DOHH2 (cell line): ENCODE data around the gene SHROOM3.
"Not testable (repeated sequence)": the region's sequence is repeated elsewhere in the genome, so short reads cannot be mapped to it uniquely, and the experiment has no call there.

ENCODE experiments used
- H3F3A ChIP-seq: fragments of 200-600 bp; sonication (generic), shearing (Covaris generic); 2 replicates; pipeline ENCODE4 v1.6.0; 2016; ENCODE audit warnings: antibody characterized with exemption, mild to moderate bottlenecking; ENCODE audit not compliant: control insufficient read depth, insufficient read depth
- H3K27ac ChIP-seq: fragments of 200-600 bp; sonication (generic); 2 replicates; pipeline ENCODE4 v1.5.1; 2014; ENCODE audit warnings: low read depth, mild to moderate bottlenecking, low read length, moderate library complexity
- H3K27me3 ChIP-seq: fragments of 200-600 bp; sonication (generic); 2 replicates; pipeline ENCODE4 v1.6.1; 2014; ENCODE audit warnings: mild to moderate bottlenecking, low read length, mixed read lengths; ENCODE audit not compliant: control insufficient read depth
- H3K36me3 ChIP-seq: fragments of 200-600 bp; sonication (generic); 2 replicates; pipeline ENCODE4 v1.6.1; 2014; ENCODE audit warnings: mild to moderate bottlenecking, low read length, moderate library complexity, mixed read lengths; ENCODE audit not compliant: control insufficient read depth
- H3K4me1 ChIP-seq: fragments of 200-600 bp; sonication (generic); 2 replicates; pipeline ENCODE4 v1.6.1; 2014; ENCODE audit warnings: mild to moderate bottlenecking, low read length, mixed read lengths; ENCODE audit not compliant: control insufficient read depth
- H3K4me2 ChIP-seq: fragments of 200-600 bp; sonication (generic); 2 replicates; pipeline ENCODE4 v1.6.0; 2014; ENCODE audit warnings: mild to moderate bottlenecking, low read length, moderate library complexity
- H3K4me3 ChIP-seq: fragments of 200-600 bp; sonication (generic); 2 replicates; pipeline ENCODE4 v1.5.1; 2014; ENCODE audit warnings: mild to moderate bottlenecking, low read length, mixed read lengths
- H3K79me2 ChIP-seq: fragments of 200-600 bp; sonication (generic); 2 replicates; pipeline ENCODE4 v1.6.1; 2014; ENCODE audit warnings: mild to moderate bottlenecking, low read length, mixed read lengths; ENCODE audit not compliant: control insufficient read depth
- H3K9me2 ChIP-seq: fragments of 200-600 bp; sonication (generic); replicated peaks from 2 replicates; pipeline ENCODE4 v1.6.1; 2014; ENCODE audit warnings: mild to moderate bottlenecking, low read length, mixed read lengths; ENCODE audit not compliant: control insufficient read depth
- H3K9me3 ChIP-seq: fragments of 200-600 bp; sonication (generic); 2 replicates; pipeline ENCODE4 v1.6.1; 2014; ENCODE audit warnings: antibody characterized with exemption, low read length, mixed read lengths; ENCODE audit not compliant: control insufficient read depth, insufficient read depth
- H4K20me1 ChIP-seq: fragments of 200-600 bp; sonication (generic); 2 replicates; pipeline ENCODE4 v1.6.0; 2014; ENCODE audit warnings: low read depth, mild to moderate bottlenecking, antibody characterized with exemption, low read length, moderate library complexity; ENCODE audit not compliant: control insufficient read depth, insufficient read depth
- EZH2phosphoT487 ChIP-seq: fragments of 200-600 bp; sonication (generic); IDR thresholded peaks from 2 replicates; pipeline ENCODE4 v1.6.1; 2017; ENCODE audit warnings: borderline replicate concordance, mild to moderate bottlenecking, antibody characterized with exemption, low read length, moderate library complexity, mixed read lengths
- TF ChIP-seq, protein P1 (sequence below): fragments of 200-600 bp; sonication (generic); IDR thresholded peaks from one replicate; pipeline ENCODE4 v1.5.1; 2014; ENCODE audit warnings: antibody characterized with exemption, mild to moderate bottlenecking, low read depth, low read length; ENCODE audit not compliant: poor library complexity, severe bottlenecking

Gene SHROOM3

DNA sequence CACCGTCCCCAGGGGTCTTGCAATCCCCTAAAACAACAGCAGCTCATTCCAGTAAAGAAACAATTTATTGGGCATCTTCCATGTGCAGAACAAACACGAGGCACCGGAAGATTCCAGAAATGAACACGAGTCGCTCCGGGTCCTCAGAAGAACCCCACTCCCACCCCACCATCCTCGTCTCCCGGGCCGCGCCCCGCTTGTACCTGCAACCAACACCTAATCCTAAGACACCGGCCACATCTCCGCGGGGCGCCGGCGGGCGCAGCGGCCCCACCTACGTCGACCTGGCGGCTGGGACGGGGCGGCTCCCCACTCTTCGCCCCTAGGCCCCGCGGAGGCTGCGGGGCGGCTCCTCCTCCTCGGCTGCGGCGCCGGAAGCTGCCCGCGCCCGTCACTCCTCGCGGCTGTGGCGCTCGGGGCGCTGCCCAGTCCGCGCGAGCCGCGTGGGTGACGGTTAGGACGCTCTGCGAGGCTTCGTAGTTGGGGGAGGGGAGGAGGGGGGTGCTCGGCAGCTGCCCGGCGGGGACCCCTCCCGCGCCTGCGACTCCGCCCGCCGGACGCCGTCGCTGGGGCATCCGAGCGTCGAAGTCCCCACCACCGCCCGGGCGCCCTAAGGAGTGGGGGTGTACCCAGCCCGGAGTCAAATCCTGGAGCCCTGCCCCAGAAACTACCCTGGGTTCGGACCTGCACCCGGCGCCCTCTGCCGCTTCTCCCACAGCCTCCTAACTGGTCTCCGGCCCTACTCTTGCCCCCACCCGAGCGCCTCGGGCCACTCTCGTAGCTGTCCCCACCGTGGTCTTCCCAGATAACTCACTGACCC is 14.1 kb upstream of the SHROOM3 start, which contains the start of gene CCDC158:
Gene CCDC158 (minus strand): TSS at position 380 of the 820 bp plus-strand sequence. CDS start 17,934 bp downstream, outside the sequence.
- Histone ChIP-seq H3K4me3 (no peak within 1 kb of the TSS), H3K27me3 (no peaks in the 10 kb centered on the region; the same call in 1 of the 2 replicates), H3K4me1 (no peaks in the 10 kb centered on the region), H4K20me1 (no peaks in the 10 kb centered on the region), H3K4me2 (no peak within 1 kb of the TSS), H3F3A (no peaks in the 10 kb centered on the region), H3K27ac (no peak within 1 kb of the TSS), H3K79me2 (no peaks in the 10 kb centered on the region), H3K36me3 (no peaks in the 10 kb centered on the region), H3K9me3 (no peaks in the 10 kb centered on the region), H3K9me2 (no peaks in the 10 kb centered on the region)
- TF ChIP-seq, protein P1, sequence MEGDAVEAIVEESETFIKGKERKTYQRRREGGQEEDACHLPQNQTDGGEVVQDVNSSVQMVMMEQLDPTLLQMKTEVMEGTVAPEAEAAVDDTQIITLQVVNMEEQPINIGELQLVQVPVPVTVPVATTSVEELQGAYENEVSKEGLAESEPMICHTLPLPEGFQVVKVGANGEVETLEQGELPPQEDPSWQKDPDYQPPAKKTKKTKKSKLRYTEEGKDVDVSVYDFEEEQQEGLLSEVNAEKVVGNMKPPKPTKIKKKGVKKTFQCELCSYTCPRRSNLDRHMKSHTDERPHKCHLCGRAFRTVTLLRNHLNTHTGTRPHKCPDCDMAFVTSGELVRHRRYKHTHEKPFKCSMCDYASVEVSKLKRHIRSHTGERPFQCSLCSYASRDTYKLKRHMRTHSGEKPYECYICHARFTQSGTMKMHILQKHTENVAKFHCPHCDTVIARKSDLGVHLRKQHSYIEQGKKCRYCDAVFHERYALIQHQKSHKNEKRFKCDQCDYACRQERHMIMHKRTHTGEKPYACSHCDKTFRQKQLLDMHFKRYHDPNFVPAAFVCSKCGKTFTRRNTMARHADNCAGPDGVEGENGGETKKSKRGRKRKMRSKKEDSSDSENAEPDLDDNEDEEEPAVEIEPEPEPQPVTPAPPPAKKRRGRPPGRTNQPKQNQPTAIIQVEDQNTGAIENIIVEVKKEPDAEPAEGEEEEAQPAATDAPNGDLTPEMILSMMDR = no peak
- no peak for TF ChIP-seq EZH2phosphoT487

DNA sequence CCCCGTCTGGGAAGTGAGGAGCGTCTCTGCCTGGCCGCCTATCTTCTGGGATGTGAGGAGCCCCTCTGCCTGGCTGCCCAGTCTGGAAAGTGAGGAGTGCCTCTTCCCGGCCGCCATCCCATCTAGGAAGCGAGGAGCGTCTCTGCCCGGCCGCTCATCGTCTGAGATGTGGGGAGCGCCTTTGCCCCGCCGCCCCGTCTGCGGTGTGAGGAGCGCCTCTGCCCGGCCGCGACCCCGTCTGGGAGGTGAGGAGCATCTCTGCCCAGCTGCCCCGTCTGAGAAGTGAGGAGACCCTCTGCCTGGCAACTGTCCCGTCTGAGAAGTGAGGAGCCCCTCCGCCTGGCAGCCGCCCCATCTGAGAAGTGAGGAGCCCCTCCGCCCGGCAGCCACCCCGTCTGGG is 11.9 kb upstream of the SHROOM3 start:
- not testable (repeated sequence) for H3F3A ChIP-seq, H3K27ac ChIP-seq, H3K4me1 ChIP-seq, H3K27me3 ChIP-seq, H3K9me2 ChIP-seq, H3K4me2 ChIP-seq, H3K79me2 ChIP-seq, H3K4me3 ChIP-seq, H4K20me1 ChIP-seq, H3K36me3 ChIP-seq, H3K9me3 ChIP-seq

DNA sequence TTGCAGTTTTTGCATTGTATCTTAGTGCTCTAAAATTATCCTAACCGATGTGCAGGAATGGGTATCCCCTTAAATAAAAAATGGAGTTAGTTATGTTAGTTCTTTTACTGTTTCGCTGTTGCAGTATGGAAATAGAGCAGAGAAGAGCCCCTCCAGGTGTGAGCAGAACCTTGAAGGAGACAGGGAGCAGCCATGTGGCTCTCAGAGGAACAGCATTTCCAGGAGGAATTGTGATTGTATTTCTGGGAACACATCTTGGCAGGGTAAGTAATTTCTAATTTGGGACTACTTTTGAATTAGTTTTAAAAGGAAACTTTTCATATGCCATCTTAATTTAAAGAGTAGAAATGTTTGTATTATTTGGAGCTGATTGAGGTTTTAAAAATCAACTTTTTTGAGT is 8.8 kb upstream of the SHROOM3 start:
- Histone ChIP-seq H3K27ac (no peak overlapping the region), H3K27me3 (no peaks in the 10 kb centered on the region; the same call in 1 of the 2 replicates), H3F3A (no peaks in the 10 kb centered on the region), H3K36me3 (no peaks in the 10 kb centered on the region), H3K4me1 (no peaks in the 10 kb centered on the region), H3K4me2 (no peak overlapping the region), H3K4me3 (no peak overlapping the region), H3K79me2 (no peaks in the 10 kb centered on the region), H3K9me2 (no peaks in the 10 kb centered on the region), H4K20me1 (no peaks in the 10 kb centered on the region), H3K9me3 (no peaks in the 10 kb centered on the region)
- no peak for TF ChIP-seq EZH2phosphoT487
- TF ChIP-seq, protein P1 = no peak

DNA sequence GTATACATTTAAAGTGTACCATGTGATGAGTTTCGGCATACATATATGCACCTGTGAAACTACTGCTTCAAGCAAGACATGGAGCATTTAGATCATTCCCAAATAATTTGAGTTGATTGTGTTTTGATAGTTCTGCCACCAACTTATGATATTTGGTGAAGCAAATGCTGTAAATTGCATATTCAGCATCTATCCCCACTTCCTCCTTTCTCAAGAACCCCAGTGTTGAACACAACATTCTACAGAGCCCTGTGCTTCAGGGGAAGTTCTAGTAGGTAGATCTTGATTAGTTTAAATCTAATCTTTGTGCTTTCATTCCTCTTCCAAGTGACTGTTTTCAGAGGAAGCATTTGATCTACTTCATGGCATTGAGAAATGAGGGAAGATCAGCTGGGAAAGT is 5.4 kb upstream of the SHROOM3 start:
- H3K79me2 ChIP-seq = no peaks in the 10 kb centered on the region
- H3K4me2 ChIP-seq = no peak overlapping the region
- no peak overlapping the region for H3K4me3 ChIP-seq
- no peak overlapping the region for H3K27ac ChIP-seq
- H3K9me3 ChIP-seq = no peaks in the 10 kb centered on the region
- H3K27me3 ChIP-seq = peaks cover 6% of the 10 kb centered on the region
- TF ChIP-seq EZH2phosphoT487 = no peak
- TF ChIP-seq, protein P1 = no peak
- no peaks in the 10 kb centered on the region for H3K9me2 ChIP-seq
- no peaks in the 10 kb centered on the region for H3K36me3 ChIP-seq
- H3F3A ChIP-seq = no peaks in the 10 kb centered on the region
- H3K4me1 ChIP-seq = no peaks in the 10 kb centered on the region
- H4K20me1 ChIP-seq = no peaks in the 10 kb centered on the region
